Measurements from ENCODE around the gene CNOT1.

- TF ChIP-seq, protein P1, sequence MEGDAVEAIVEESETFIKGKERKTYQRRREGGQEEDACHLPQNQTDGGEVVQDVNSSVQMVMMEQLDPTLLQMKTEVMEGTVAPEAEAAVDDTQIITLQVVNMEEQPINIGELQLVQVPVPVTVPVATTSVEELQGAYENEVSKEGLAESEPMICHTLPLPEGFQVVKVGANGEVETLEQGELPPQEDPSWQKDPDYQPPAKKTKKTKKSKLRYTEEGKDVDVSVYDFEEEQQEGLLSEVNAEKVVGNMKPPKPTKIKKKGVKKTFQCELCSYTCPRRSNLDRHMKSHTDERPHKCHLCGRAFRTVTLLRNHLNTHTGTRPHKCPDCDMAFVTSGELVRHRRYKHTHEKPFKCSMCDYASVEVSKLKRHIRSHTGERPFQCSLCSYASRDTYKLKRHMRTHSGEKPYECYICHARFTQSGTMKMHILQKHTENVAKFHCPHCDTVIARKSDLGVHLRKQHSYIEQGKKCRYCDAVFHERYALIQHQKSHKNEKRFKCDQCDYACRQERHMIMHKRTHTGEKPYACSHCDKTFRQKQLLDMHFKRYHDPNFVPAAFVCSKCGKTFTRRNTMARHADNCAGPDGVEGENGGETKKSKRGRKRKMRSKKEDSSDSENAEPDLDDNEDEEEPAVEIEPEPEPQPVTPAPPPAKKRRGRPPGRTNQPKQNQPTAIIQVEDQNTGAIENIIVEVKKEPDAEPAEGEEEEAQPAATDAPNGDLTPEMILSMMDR (IDR thresholded peaks at IDR 0.05; ENCODE audit: low read depth, low read length, missing input control) = no peak
- TF ChIP-seq, protein P2, sequence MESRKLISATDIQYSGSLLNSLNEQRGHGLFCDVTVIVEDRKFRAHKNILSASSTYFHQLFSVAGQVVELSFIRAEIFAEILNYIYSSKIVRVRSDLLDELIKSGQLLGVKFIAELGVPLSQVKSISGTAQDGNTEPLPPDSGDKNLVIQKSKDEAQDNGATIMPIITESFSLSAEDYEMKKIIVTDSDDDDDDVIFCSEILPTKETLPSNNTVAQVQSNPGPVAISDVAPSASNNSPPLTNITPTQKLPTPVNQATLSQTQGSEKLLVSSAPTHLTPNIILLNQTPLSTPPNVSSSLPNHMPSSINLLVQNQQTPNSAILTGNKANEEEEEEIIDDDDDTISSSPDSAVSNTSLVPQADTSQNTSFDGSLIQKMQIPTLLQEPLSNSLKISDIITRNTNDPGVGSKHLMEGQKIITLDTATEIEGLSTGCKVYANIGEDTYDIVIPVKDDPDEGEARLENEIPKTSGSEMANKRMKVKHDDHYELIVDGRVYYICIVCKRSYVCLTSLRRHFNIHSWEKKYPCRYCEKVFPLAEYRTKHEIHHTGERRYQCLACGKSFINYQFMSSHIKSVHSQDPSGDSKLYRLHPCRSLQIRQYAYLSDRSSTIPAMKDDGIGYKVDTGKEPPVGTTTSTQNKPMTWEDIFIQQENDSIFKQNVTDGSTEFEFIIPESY (IDR thresholded peaks at IDR 0.05) = no peak
- TF ChIP-seq GABPA (IDR thresholded peaks at IDR 0.05 in 1 of 2, conservative IDR thresholded peaks at IDR 0.05 in 1 of 2) (no peak), FOXA2 (IDR thresholded peaks at IDR 0.05) (no peak), YY1 (IDR thresholded peaks at IDR 0.05) (no peak), HNF4G (IDR thresholded peaks at IDR 0.05) (no peak), RAD21 (IDR thresholded peaks at IDR 0.05) (no peak)
- TF ChIP-seq, protein P3, sequence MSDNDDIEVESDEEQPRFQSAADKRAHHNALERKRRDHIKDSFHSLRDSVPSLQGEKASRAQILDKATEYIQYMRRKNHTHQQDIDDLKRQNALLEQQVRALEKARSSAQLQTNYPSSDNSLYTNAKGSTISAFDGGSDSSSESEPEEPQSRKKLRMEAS (IDR thresholded peaks at IDR 0.05) = no peak
These were observed 148.3 kb downstream of the CNOT1 start for GRCh38 chr16:58481226-58481869.

All from liver (tissue), 3 donors.